Adrenal gland (tissue), 12 donors: Measurements from ENCODE around the gene GBP1. TPM values are rescaled to one million over a fixed set of nuclear protein-coding genes. Genes with fewer than 3 reads are reported as not detected.

Source experiments
- DNase-seq, 7 donors: peaks; one replicate each; pipeline ENCODE4 v3.0.0-alpha.2; 2019 to 2020
- H3K27ac ChIP-seq, 5 donors: fragments of 200-600 bp; sonication (generic) in 4 of 5; 1 replicate in 3 of 5; 2 replicates in 2 of 5; pipeline versions ENCODE4 v1.5.1 to v1.8.0; 2016 to 2020; ENCODE audit warnings: mild to moderate bottlenecking in 1 of 5
- H3K27me3 ChIP-seq: fragments of 200-600 bp; 2 replicates; pipeline ENCODE4 v1.8.0; 2021
- H3K36me3 ChIP-seq, 2 donors: fragments of 200-600 bp; replicated peaks in 1 of 2; 1 replicate in 1 of 2; 2 replicates in 1 of 2; pipeline versions ENCODE4 v1.5.1 to v1.8.0; 2018 to 2022
- H3K4me1 ChIP-seq, 2 donors: fragments of 200-600 bp; replicated peaks in 1 of 2; 1 replicate in 1 of 2; 2 replicates in 1 of 2; pipeline versions ENCODE4 v1.5.1 to v1.8.0; 2018 to 2021
- H3K4me3 ChIP-seq, 4 donors: fragments of 200-600 bp; sonication (generic) in 3 of 4; one replicate each; pipeline ENCODE4 v1.5.1; 2016 to 2018
- H3K9me3 ChIP-seq, 3 donors: fragments of 200-600 bp; sonication (generic) in 1 of 3; replicated peaks in 1 of 3; 1 replicate in 2 of 3; 2 replicates in 1 of 3; pipeline versions ENCODE4 v1.5.1 to v1.8.0; 2016 to 2021
- CTCF ChIP-seq, 6 experiments: fragments of 450-650 bp in 4 of 6; fragments of 200-600 bp in 2 of 6; sonication (generic) in 1 of 6; IDR thresholded peaks; 1 replicate in 5 of 6; 2 replicates in 1 of 6; pipeline versions ENCODE4 v1.5.1 to v1.8.0; 2016 to 2021; ENCODE audit warnings: antibody characterized with exemption in 6 of 6, mild to moderate bottlenecking in 2 of 6, moderate library complexity in 1 of 6
- POLR2A ChIP-seq, 2 donors: fragments of 450-650 bp; IDR thresholded peaks; one replicate each; pipeline ENCODE4 v1.6.1; 2017; ENCODE audit warnings: antibody characterized with exemption in 2 of 2, mild to moderate bottlenecking in 2 of 2, moderate library complexity in 1 of 2
- WGBS, 4 donors: extraction: QIAGEN DNeasy Blood & Tissue Kit in 2 of 4; methylation state at CpG; one replicate each; pipeline versions ENCODE4 v1.1.5 to v1.1.7; 2013 to 2017; 5-methylcytosine and 5-hydroxymethylcytosine counted together
- intact Hi-C, 2 donors: fragments of 100-400 bp; cut with DNase I; formaldehyde crosslinking; loops; one replicate each; pipeline versions ENCODE4 v1.14.1 to v1.15.0; 2022 to 2023
- polyA plus RNA-seq, 3 donors: library from polyadenylated mRNA; stranded (reverse); fragments of 200-250 nt in 2 of 3; fragments of 350-450 nt in 1 of 3; fragmentation: Illumina TruSeq in 1 of 3; extraction: RNeasy Lipid Tissue Mini Kit (QIAGEN cat#74804) in 1 of 3; gene quantifications; one replicate each; pipeline ENCODE4 v1.2.3, GENCODE V29; 2013 to 2014
- small RNA-seq, 2 donors: library from RNA; depleted of rRNA; stranded (forward); fragments of <200 nt; gene quantifications; one replicate each; pipeline ENCODE3, GENCODE V24; 2016
- total RNA-seq, 9 donors: library from RNA; depleted of rRNA in 4 of 9; stranded (reverse); fragments of >200 nt in 4 of 9; fragments of 120-200 nt in 1 of 9; fragmentation: NEBNext Ultra II Directional in 1 of 9; extraction: Animal tissue kit (Norgen Biotek cat#: 25700) in 1 of 9; gene quantifications; one replicate each; pipeline versions ENCODE4 v1.1.0 to v1.2.4, GENCODE V29; 2013 to 2023
- donor health status: healthy with polysubstance abuse.
- donor health status: Bipolar disorder and iron deficiency.
- donor health status: DM: yes; HTN: yes; CAD: no.
- donor health status: DM: no; HTN: no; CAD: no.
- donor health status: DM: no; HTN: no; CAD: no.
- donor health status: DM: yes; HTN: yes; CAD: no.

The GBP1 gene
- total and polyA plus RNA-seq, 12 donors = 6.1 to 107 (median 16.6) TPM

GRCh38 chr1:89008511-89008910 is 56.5 kb downstream of the GBP1 start:
- Histone ChIP-seq H3K4me3 (no peak overlapping the region), H3K36me3 (peaks cover 0 to 35% of the 10 kb centered on the region in 2 donors), H3K9me3 (no peaks in the 10 kb centered on the region), H3K4me1 (no peaks in the 10 kb centered on the region), H3K27me3 (no peaks in the 10 kb centered on the region), H3K27ac (no peak overlapping the region)
- DNase-seq = no peak
- intact Hi-C loops = loop anchor here (10.0 kb wide), 1 partner anchor 446 kb away; no protein-coding TSS in a partner anchor
- TF ChIP-seq POLR2A (IDR thresholded peaks at IDR 0.05) (no peak), CTCF (IDR thresholded peaks at IDR 0.05) (no peak)
- 89 to 93% (median 92%) methylated on average over 4 of the region's 4 CpGs for WGBS, 4 donors

- no peaks in the 10 kb centered on the region for H3K27me3 ChIP-seq
- no peaks in the 10 kb centered on the region for H3K4me1 ChIP-seq
- intact Hi-C loops = loop anchor here (10.0 kb wide), 1 partner anchor 449 kb away; no protein-coding TSS in a partner anchor
- 79 to 98% (median 91%) methylated on average over 7 to 9 of the region's 9 CpGs for WGBS, 4 donors
- no peak for DNase-seq
- H3K9me3 ChIP-seq = no peaks in the 10 kb centered on the region
- H3K36me3 ChIP-seq = peaks cover 0 to 12% of the 10 kb centered on the region in 2 donors
- H3K4me3 ChIP-seq = no peak overlapping the region
- TF ChIP-seq CTCF (IDR thresholded peaks at IDR 0.05) (no peak), POLR2A (IDR thresholded peaks at IDR 0.05) (no peak)
- H3K27ac ChIP-seq = no peak overlapping the region
Measured at GRCh38 chr1:89005286-89006151, 59.5 kb downstream of the GBP1 start.

Small RNAs within 50 kb of the gene (small RNA-seq; reads per million reads assigned to genes)
- gene RF00019 = 0 reads per million in 2 donors

Other genes starting within 250 kb of the GBP1 start
- gene GTF2B, start 173.6 kb downstream of the GBP1 start, total RNA-seq = 10 to 100 TPM; 23.1 to 70.2 (median 28.1) TPM
- gene GTF2B, start 173.6 kb downstream of the GBP1 start, polyA plus RNA-seq = 10 to 100 TPM; 15.1 to 55.6 (median 25.8) TPM
- 10 to 100 TPM; 22.2 to 51.1 (median 39.9) TPM for gene KYAT3, start 72.6 kb downstream of the GBP1 start, total RNA-seq
- gene KYAT3, start 72.6 kb downstream of the GBP1 start, polyA plus RNA-seq = 10 to 100 TPM; 16.0 to 64.3 (median 21.1) TPM
- 10 to 100 TPM in 7 of 9 donors, 1 to 10 TPM in 2; 6.2 to 20.0 (median 14.9) TPM for gene RBMXL1, start 72.6 kb downstream of the GBP1 start, total RNA-seq
- 1 to 10 TPM; 2.4 to 7.6 (median 2.5) TPM for gene RBMXL1, start 72.6 kb downstream of the GBP1 start, polyA plus RNA-seq
- 10 to 100 TPM; 14.8 to 54.4 (median 26.8) TPM for gene GBP3, start 42.3 kb downstream of the GBP1 start, total RNA-seq
- gene GBP3, start 42.3 kb downstream of the GBP1 start, polyA plus RNA-seq = 10 to 100 TPM in 2 of 3 donors, 1 to 10 TPM in 1; 4.1 to 27.0 (median 10.1) TPM
- gene GBP2, start 60.9 kb upstream of the GBP1 start, total RNA-seq = 100 to 1,000 TPM in 7 of 9 donors, 10 to 100 TPM in 2; 13.8 to 257 (median 200) TPM
- 100 to 1,000 TPM; 184 to 356 (median 313) TPM for gene GBP2, start 60.9 kb upstream of the GBP1 start, polyA plus RNA-seq
- under 1 TPM in 7 of 9 donors, not detected in 2; 0.14 to 0.74 (median 0.32) TPM for gene GBP7, start 110.8 kb upstream of the GBP1 start, total RNA-seq
- gene GBP7, start 110.8 kb upstream of the GBP1 start, polyA plus RNA-seq = 1 to 10 TPM; 1.3 to 3.2 (median 2.0) TPM
- gene GBP4, start 133.7 kb upstream of the GBP1 start, total RNA-seq = 10 to 100 TPM in 3 of 9 donors, 1 to 10 TPM in 6; 4.7 to 63.5 (median 8.3) TPM
- gene GBP4, start 133.7 kb upstream of the GBP1 start, polyA plus RNA-seq = 1 to 10 TPM; 6.2 to 8.9 (median 6.8) TPM
- gene GBP5, start 207.7 kb upstream of the GBP1 start, total RNA-seq = 10 to 100 TPM in 1 of 9 donors, 1 to 10 TPM in 5, under 1 TPM in 3; 0.18 to 31.0 (median 2.7) TPM
- 1 to 10 TPM; 1.2 to 2.4 (median 2.4) TPM for gene GBP5, start 207.7 kb upstream of the GBP1 start, polyA plus RNA-seq